ENCODE data around the gene TCP11L2. TPM values are rescaled to one million over a fixed set of nuclear protein-coding genes. Genes with fewer than 3 reads are reported as not detected.

The TCP11L2 gene
- polyA plus RNA-seq, 3 donors: 23.5 to 37.3 (median 35.8) TPM

DNA sequence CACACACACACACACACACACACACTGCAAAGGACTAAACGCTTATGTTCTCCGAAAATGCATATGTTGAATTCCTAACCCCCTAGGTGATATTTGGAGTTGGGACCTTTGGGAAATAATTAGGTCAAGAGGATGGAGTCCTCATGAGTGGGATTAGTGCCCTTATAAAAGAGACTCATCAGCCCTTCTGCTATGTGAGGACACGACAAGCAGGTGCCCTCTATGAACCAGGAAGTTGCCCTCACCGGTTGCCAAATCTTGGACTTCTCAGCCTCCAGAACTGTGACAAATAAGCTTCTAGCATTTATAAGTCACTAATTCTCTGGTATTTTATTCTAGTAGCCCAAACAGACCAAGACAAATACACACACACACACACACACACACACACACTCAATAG is 20.7 kb upstream of the TCP11L2 start:
- Histone ChIP-seq H4K20me1 (ENCODE audit: insufficient read depth, low read length) (no peaks in the 10 kb centered on the region), H3K79me2 (ENCODE audit: insufficient read depth, low read length) (no peaks in the 10 kb centered on the region), H3K4me3 (replicated peaks in 1 of 3; ENCODE audit: low read depth in 2 of 3, low read length in 3 of 3) (no peak overlapping the region), H3K36me3 (replicated peaks in 1 of 2; ENCODE audit: control insufficient read depth in 1 of 2, insufficient read depth in 2 of 2, low read length in 2 of 2) (no peaks in the 10 kb centered on the region), H3K4me1 (ENCODE audit: control insufficient read depth in 1 of 2, insufficient read depth in 2 of 2, low read length in 2 of 2) (peaks cover 14 to 25% of the 10 kb centered on the region in 2 donors), H3K27ac (ENCODE audit: low read depth in 1 of 2, low read length in 2 of 2) (peak overlapping the region in 1 of 2 donors; percentile 63), H3K9me3 (replicated peaks in 1 of 2; ENCODE audit: control insufficient read depth in 1 of 2, insufficient read depth in 1 of 2, low read length in 2 of 2) (peaks cover 3 to 6% of the 10 kb centered on the region in 2 donors), H2AFZ (ENCODE audit: insufficient read depth, low read depth, low read length, poor library complexity, severe bottlenecking) (no peak overlapping the region), H3K27me3 (ENCODE audit: control insufficient read depth in 2 of 2, insufficient read depth in 2 of 2, low read length in 2 of 2) (peaks cover 10 to 13% of the 10 kb centered on the region in 2 donors), H3K9ac (ENCODE audit: insufficient read depth, low read length, poor library complexity, severe bottlenecking) (no peak overlapping the region), H3K4me2 (replicated peaks; ENCODE audit: extremely low read depth, low read length, poor library complexity, severe bottlenecking) (no peak overlapping the region)
- peaks cover 2 to 4% of the 10 kb centered on the region in 2 donors for H3K36me3 Mint-ChIP-seq
- peak overlapping the region in 6 of 7 donors; percentile 4 to 91 (median 87) for H3K27ac Mint-ChIP-seq
- WGBS (ENCODE audit: insufficient coverage): 44% methylated on average over 2 of the region's 4 CpGs
- peaks cover 5 to 15% (median 11%) of the 10 kb centered on the region in 7 donors for H3K9me3 Mint-ChIP-seq
- intact Hi-C loops (cut with micrococcal nuclease): loop anchor here (1.0 to 5.0 kb wide), 3 partner anchors 35 to 55 kb away; partner anchors contain the start of gene CKAP4 (in 1 of the 2)
- no peak overlapping the region for H3K4me3 Mint-ChIP-seq
- TF ChIP-seq, protein P1, sequence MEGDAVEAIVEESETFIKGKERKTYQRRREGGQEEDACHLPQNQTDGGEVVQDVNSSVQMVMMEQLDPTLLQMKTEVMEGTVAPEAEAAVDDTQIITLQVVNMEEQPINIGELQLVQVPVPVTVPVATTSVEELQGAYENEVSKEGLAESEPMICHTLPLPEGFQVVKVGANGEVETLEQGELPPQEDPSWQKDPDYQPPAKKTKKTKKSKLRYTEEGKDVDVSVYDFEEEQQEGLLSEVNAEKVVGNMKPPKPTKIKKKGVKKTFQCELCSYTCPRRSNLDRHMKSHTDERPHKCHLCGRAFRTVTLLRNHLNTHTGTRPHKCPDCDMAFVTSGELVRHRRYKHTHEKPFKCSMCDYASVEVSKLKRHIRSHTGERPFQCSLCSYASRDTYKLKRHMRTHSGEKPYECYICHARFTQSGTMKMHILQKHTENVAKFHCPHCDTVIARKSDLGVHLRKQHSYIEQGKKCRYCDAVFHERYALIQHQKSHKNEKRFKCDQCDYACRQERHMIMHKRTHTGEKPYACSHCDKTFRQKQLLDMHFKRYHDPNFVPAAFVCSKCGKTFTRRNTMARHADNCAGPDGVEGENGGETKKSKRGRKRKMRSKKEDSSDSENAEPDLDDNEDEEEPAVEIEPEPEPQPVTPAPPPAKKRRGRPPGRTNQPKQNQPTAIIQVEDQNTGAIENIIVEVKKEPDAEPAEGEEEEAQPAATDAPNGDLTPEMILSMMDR (IDR thresholded peaks at IDR 0.05): no peak
- DNase-seq: peak; percentile 64 to 86 (median 72)
- H3K27me3 Mint-ChIP-seq (ENCODE audit: low read depth in 3 of 3): peaks cover 14 to 27% (median 17%) of the 10 kb centered on the region in 3 donors
- H3K4me1 Mint-ChIP-seq: peaks cover 31% of the 10 kb centered on the region

DNA sequence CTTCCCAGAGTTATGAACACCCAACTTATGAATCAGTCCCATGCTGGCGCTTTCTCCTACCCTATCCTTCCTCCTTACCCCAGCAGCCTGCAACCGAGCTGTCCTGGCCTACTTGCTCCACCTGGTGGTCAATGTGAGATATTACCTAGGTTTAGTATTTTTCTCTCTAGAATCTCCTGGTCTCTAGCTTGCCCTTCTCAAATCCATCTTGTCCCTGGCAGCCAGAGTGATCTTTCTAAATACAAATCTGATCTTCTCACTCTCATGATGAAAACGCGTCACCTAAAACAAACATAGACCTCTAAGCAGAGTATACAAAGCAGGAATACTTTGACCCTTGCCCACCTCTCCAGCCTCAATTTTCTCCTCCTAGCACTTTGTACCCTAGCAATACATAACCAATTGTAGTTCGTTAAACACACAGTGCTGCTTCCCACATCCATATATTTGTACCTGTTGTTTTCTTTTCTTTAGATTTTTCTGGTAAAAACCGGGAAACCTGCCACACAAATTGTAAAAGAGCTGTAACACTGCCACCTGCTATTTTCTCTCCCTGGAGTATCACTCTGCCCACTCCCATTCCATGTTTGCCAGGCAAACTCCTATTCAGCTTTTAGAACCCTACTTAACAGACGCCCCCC is 20.0 kb upstream of the TCP11L2 start:
- Histone ChIP-seq H3K27me3 (ENCODE audit: control insufficient read depth in 2 of 2, insufficient read depth in 2 of 2, low read length in 2 of 2) (peaks cover 10 to 13% of the 10 kb centered on the region in 2 donors), H2AFZ (ENCODE audit: insufficient read depth, low read depth, low read length, poor library complexity, severe bottlenecking) (no peak overlapping the region), H3K9ac (ENCODE audit: insufficient read depth, low read length, poor library complexity, severe bottlenecking) (no peak overlapping the region), H3K4me2 (replicated peaks; ENCODE audit: extremely low read depth, low read length, poor library complexity, severe bottlenecking) (no peak overlapping the region), H3K9me3 (replicated peaks in 1 of 2; ENCODE audit: control insufficient read depth in 1 of 2, insufficient read depth in 1 of 2, low read length in 2 of 2) (peaks cover 3 to 6% of the 10 kb centered on the region in 2 donors), H3K27ac (ENCODE audit: low read depth in 1 of 2, low read length in 2 of 2) (peak overlapping the region in 1 of 2 donors; percentile 63), H3K4me3 (replicated peaks in 1 of 3; ENCODE audit: low read depth in 2 of 3, low read length in 3 of 3) (no peak overlapping the region), H4K20me1 (ENCODE audit: insufficient read depth, low read length) (no peaks in the 10 kb centered on the region), H3K4me1 (ENCODE audit: control insufficient read depth in 1 of 2, insufficient read depth in 2 of 2, low read length in 2 of 2) (peaks cover 14 to 26% of the 10 kb centered on the region in 2 donors), H3K79me2 (ENCODE audit: insufficient read depth, low read length) (no peaks in the 10 kb centered on the region), H3K36me3 (replicated peaks in 1 of 2; ENCODE audit: control insufficient read depth in 1 of 2, insufficient read depth in 2 of 2, low read length in 2 of 2) (no peaks in the 10 kb centered on the region)
- DNase-seq: peak; percentile 72 to 88 (median 83)
- H3K9me3 Mint-ChIP-seq: peaks cover 5 to 15% (median 11%) of the 10 kb centered on the region in 7 donors
- no peak overlapping the region for H3K4me3 Mint-ChIP-seq
- peak overlapping the region; percentile 65 to 91 (median 87) for H3K27ac Mint-ChIP-seq
- intact Hi-C loops (cut with micrococcal nuclease): loop anchor here in 1 of 2 donors (2.0 to 5.0 kb wide), 2 partner anchors 35 to 56 kb away; partner anchors contain the start of gene CKAP4
- H3K4me1 Mint-ChIP-seq: peaks cover 35% of the 10 kb centered on the region
- H3K36me3 Mint-ChIP-seq: peaks cover 2 to 4% of the 10 kb centered on the region in 2 donors
- TF ChIP-seq, protein P1 (IDR thresholded peaks at IDR 0.05): peak; percentile 94
- 36% methylated on average over 2 of the region's 7 CpGs for WGBS (ENCODE audit: insufficient coverage)
- peaks cover 14 to 29% (median 19%) of the 10 kb centered on the region in 3 donors for H3K27me3 Mint-ChIP-seq (ENCODE audit: low read depth in 3 of 3)

Measured in CD14-positive monocyte (primary cell).